GM23338 (cell line): ENCODE results near the gene CCDC186.

Experiments used
- CREB1 ChIP-seq: fragments of 250-450 bp; sonication (Bioruptor Pico); IDR thresholded peaks from 2 replicates; pipeline ENCODE4 v1.5.0; 2020; ENCODE audit warnings: low read depth, mild to moderate bottlenecking, moderate library complexity
- EZH2phosphoT487 ChIP-seq: fragments of 200-600 bp; sonication (generic); IDR thresholded peaks from one replicate; pipeline ENCODE4 v1.8.1; 2018; ENCODE audit warnings: antibody characterized with exemption; ENCODE audit not compliant: unreplicated experiment
- TF ChIP-seq, protein P1 (sequence below), 2 experiments: fragments of 200-600 bp in 1 of 2; sonication (generic) in 1 of 2; conservative IDR thresholded peaks; 2 replicates each; pipeline versions ENCODE4 v1.5.1 to v1.6.1; 2016 to 2017; ENCODE audit warnings: antibody characterized with exemption in 2 of 2, low read depth in 2 of 2, mild to moderate bottlenecking in 2 of 2, moderate library complexity in 1 of 2

DNA sequence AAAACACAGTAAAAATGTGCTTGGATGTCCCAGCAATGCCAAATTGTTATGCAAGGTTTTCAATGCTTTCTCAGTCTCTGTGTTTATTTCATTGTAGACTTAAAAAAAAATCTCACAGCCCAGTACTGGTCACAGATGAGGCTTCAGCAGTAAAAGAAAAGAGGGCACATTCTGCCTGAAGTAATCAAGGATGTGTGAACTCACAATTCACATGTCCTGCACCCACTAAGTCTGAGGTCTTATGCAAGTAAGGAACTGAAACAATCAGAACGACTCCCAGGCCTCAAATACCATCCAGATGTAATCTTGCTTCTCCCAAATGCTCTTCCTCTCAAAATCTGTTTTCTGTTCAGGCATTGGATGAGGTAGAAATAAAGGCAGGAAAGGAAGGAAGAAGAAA is 96.7 kb downstream of the CCDC186 start:
- TF ChIP-seq CREB1 (CRISPR knock-in tag), result no peak
- TF ChIP-seq, protein P1, sequence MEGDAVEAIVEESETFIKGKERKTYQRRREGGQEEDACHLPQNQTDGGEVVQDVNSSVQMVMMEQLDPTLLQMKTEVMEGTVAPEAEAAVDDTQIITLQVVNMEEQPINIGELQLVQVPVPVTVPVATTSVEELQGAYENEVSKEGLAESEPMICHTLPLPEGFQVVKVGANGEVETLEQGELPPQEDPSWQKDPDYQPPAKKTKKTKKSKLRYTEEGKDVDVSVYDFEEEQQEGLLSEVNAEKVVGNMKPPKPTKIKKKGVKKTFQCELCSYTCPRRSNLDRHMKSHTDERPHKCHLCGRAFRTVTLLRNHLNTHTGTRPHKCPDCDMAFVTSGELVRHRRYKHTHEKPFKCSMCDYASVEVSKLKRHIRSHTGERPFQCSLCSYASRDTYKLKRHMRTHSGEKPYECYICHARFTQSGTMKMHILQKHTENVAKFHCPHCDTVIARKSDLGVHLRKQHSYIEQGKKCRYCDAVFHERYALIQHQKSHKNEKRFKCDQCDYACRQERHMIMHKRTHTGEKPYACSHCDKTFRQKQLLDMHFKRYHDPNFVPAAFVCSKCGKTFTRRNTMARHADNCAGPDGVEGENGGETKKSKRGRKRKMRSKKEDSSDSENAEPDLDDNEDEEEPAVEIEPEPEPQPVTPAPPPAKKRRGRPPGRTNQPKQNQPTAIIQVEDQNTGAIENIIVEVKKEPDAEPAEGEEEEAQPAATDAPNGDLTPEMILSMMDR (conservative IDR thresholded peaks at IDR 0.05; ENCODE audit: low read depth in 2 of 2), result no peak
- TF ChIP-seq EZH2phosphoT487, result no peak
